Measurements from ENCODE around the gene ZXDA. TPM values are rescaled to one million over a fixed set of nuclear protein-coding genes. Genes with fewer than 3 reads are reported as not detected.

The ZXDA gene
- total RNA-seq, 1 donor from 2014 or later = 0.67 TPM

DNA sequence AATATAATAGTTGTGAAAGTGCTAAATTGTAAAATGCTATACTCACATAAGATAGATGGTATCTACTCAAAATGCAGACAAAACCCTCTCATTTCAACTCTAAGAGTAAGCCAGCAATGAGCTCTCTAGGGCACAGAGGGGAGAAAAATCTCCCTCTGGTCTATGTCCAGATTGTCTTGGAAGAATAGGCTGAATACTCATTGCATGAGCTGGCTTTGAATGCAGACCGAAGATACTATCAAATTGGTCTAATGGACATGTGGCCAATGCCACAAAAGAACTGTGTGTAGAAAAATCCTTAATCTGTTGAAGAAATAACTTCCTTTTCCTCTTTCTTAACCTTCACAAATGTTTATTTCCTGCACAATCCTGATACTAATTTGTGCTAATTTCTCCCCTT, 3.5 kb downstream of the ZXDA start:
- no peak overlapping the region for H3K4me3 Mint-ChIP-seq (ENCODE audit: low read depth)
- no peak for TF ChIP-seq CTCF (IDR thresholded peaks at IDR 0.05; ENCODE audit: unreplicated experiment)
- no peak overlapping the region for H3K27ac Mint-ChIP-seq
- no peaks in the 10 kb centered on the region for H3K27me3 Mint-ChIP-seq
- peaks cover 39% of the 10 kb centered on the region for H3K9me3 Mint-ChIP-seq (ENCODE audit: low read depth)
- no peaks in the 10 kb centered on the region for H3K4me1 Mint-ChIP-seq (ENCODE audit: low read depth)
- no peak for DNase-seq (ENCODE audit: low spot score, unreplicated experiment)
- no peaks in the 10 kb centered on the region for H3K36me3 Mint-ChIP-seq (ENCODE audit: insufficient read depth)

- no peak for TF ChIP-seq CTCF (IDR thresholded peaks at IDR 0.05; ENCODE audit: unreplicated experiment)
- H3K27ac Mint-ChIP-seq = no peak overlapping the region
- H3K27me3 Mint-ChIP-seq = no peaks in the 10 kb centered on the region
- H3K9me3 Mint-ChIP-seq (ENCODE audit: low read depth) = peaks cover 27% of the 10 kb centered on the region
- H3K4me1 Mint-ChIP-seq (ENCODE audit: low read depth) = no peaks in the 10 kb centered on the region
- H3K36me3 Mint-ChIP-seq (ENCODE audit: insufficient read depth) = no peaks in the 10 kb centered on the region
- no peak for DNase-seq (ENCODE audit: low spot score, unreplicated experiment)
- H3K4me3 Mint-ChIP-seq (ENCODE audit: low read depth) = no peak overlapping the region
Measured at GRCh38 chrX:57905141-57905540, 5.1 kb downstream of the ZXDA start.

- TF ChIP-seq CTCF (IDR thresholded peaks at IDR 0.05; ENCODE audit: unreplicated experiment) = no peak
- no peaks in the 10 kb centered on the region for H3K36me3 Mint-ChIP-seq (ENCODE audit: insufficient read depth)
- no peaks in the 10 kb centered on the region for H3K4me1 Mint-ChIP-seq (ENCODE audit: low read depth)
- no peak overlapping the region for H3K4me3 Mint-ChIP-seq (ENCODE audit: low read depth)
- DNase-seq (ENCODE audit: low spot score, unreplicated experiment) = no peak
- H3K27me3 Mint-ChIP-seq = no peaks in the 10 kb centered on the region
- H3K9me3 Mint-ChIP-seq (ENCODE audit: low read depth) = peaks cover 27% of the 10 kb centered on the region
- no peak overlapping the region for H3K27ac Mint-ChIP-seq
Measured at GRCh38 chrX:57904176-57904880, 5.9 kb downstream of the ZXDA start.

DNA sequence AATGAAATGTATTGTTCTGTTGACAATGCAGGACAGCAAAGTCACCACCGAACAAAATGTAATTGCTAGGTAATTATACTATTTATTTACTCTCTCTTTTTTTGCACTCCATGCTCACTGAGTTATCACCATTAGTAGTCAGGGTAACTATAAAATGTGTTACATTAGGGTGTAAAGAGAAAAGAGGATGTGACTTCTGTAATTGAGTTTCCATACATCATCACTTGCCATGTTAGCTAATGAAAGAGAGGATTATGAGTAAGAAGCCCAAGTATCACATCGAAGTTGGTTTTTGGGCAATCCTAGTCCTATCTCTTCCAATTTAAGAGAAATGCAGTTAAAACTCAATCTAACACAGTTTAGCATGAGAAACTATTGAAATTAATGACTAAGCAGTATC, 7.6 kb downstream of the ZXDA start:
- Mint-ChIP-seq H3K9me3 (ENCODE audit: low read depth) (peaks cover 27% of the 10 kb centered on the region), H3K27ac (no peak overlapping the region), H3K4me3 (ENCODE audit: low read depth) (no peak overlapping the region), H3K27me3 (no peaks in the 10 kb centered on the region), H3K4me1 (ENCODE audit: low read depth) (no peaks in the 10 kb centered on the region), H3K36me3 (ENCODE audit: insufficient read depth) (no peaks in the 10 kb centered on the region)
- DNase-seq (ENCODE audit: low spot score, unreplicated experiment) = no peak
- no peak for TF ChIP-seq CTCF (IDR thresholded peaks at IDR 0.05; ENCODE audit: unreplicated experiment)

DNA sequence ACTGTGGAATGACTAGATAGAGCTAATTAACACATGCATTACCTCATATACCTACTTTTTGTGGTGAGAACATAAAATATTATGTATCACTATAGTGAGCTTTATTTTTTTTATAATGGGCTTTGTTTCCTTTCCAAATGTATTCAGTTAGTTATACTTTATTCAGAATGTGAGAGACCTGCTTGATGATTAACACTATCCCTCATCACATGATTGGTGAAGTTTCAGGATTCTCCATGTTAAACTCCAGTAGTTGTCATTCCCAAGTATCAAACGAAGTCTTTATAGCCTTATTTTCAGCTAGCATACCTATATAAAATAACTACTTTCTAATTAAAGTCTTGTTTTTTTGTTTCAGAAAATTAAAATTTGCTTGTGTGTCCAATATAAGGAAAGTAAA, 8.8 kb downstream of the ZXDA start:
- Mint-ChIP-seq H3K9me3 (ENCODE audit: low read depth) (peaks cover 27% of the 10 kb centered on the region), H3K27me3 (no peaks in the 10 kb centered on the region), H3K4me3 (ENCODE audit: low read depth) (no peak overlapping the region), H3K27ac (no peak overlapping the region), H3K36me3 (ENCODE audit: insufficient read depth) (no peaks in the 10 kb centered on the region), H3K4me1 (ENCODE audit: low read depth) (no peaks in the 10 kb centered on the region)
- DNase-seq (ENCODE audit: low spot score, unreplicated experiment) = no peak
- no peak for TF ChIP-seq CTCF (IDR thresholded peaks at IDR 0.05; ENCODE audit: unreplicated experiment)

All from progenitor cell of endocrine pancreas (in vitro differentiated cells).